Measurements from ENCODE around the gene MLPH. TPM values are rescaled to one million over a fixed set of nuclear protein-coding genes. Genes with fewer than 3 reads are reported as not detected.

The MLPH gene
- total and polyA plus RNA-seq, 2 donors (not counting 1 experiment from before 2014, with no cell fraction given), result not detected

DNA sequence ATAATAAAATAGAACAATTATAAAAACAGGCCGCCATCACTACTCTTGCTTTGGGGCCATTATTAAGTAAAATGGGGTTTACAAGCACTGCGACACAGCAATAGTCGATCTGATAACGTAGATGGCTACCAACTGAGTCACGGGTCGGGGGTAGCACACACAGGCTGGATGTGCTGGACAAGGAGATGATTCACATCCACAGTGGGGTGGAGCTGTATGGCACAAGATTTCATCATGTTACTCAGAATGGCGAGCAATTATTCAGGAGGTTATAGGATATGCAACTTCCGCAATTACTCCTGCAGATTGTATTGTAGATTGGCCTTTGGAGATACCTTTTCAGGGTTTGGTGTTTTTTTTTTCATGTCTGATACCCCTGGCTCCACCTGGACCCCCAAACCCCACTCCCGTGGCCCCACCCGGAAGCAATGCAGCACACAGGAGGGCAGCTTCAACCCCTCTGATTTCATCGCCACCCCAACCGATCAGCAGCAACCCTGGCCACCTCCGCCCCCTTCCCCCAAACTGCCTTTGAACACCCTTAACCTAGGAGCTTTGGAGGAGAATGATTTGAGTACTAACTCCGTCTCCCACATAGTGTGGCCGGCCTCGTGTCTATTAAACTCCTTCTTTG, 21.4 kb upstream of the MLPH start:
- no peak overlapping the region for H3K4me3 ChIP-seq (ENCODE audit: control extremely low read depth in 1 of 5, extremely low read depth in 1 of 5, insufficient read depth in 1 of 5, low read depth in 2 of 5, low read length in 4 of 5)
- Mint-ChIP-seq H3K4me3 (no peak overlapping the region), H3K9me3 (ENCODE audit: insufficient read depth) (no peaks in the 10 kb centered on the region), H3K27ac (no peak overlapping the region), H3K27me3 (peaks cover 28% of the 10 kb centered on the region), H3K4me1 (no peaks in the 10 kb centered on the region)
- H4K20me1 ChIP-seq (ENCODE audit: control insufficient read depth, insufficient read depth, low read length, poor library complexity, severe bottlenecking), result no peaks in the 10 kb centered on the region
- TF ChIP-seq, protein P1, sequence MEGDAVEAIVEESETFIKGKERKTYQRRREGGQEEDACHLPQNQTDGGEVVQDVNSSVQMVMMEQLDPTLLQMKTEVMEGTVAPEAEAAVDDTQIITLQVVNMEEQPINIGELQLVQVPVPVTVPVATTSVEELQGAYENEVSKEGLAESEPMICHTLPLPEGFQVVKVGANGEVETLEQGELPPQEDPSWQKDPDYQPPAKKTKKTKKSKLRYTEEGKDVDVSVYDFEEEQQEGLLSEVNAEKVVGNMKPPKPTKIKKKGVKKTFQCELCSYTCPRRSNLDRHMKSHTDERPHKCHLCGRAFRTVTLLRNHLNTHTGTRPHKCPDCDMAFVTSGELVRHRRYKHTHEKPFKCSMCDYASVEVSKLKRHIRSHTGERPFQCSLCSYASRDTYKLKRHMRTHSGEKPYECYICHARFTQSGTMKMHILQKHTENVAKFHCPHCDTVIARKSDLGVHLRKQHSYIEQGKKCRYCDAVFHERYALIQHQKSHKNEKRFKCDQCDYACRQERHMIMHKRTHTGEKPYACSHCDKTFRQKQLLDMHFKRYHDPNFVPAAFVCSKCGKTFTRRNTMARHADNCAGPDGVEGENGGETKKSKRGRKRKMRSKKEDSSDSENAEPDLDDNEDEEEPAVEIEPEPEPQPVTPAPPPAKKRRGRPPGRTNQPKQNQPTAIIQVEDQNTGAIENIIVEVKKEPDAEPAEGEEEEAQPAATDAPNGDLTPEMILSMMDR (IDR thresholded peaks at IDR 0.05), result no peak
- TF ChIP-seq EZH2 (IDR thresholded peaks at IDR 0.05; ENCODE audit: borderline replicate concordance, insufficient read depth, low read depth, low read length, poor library complexity, severe bottlenecking), result no peak
- no peak overlapping the region for H3K9ac ChIP-seq (ENCODE audit: low read length)
- peaks cover 0 to 4% (median 0%) of the 10 kb centered on the region in 4 experiments for H3K27me3 ChIP-seq (replicated peaks in 1 of 4; ENCODE audit: control extremely low read depth in 1 of 4, control insufficient read depth in 3 of 4, insufficient read depth in 4 of 4, low read length in 3 of 4)
- ATAC-seq (ENCODE audit: low read depth) (no peak), DNase-seq (no peak)
- no peaks in the 10 kb centered on the region for H3K79me2 ChIP-seq (ENCODE audit: control insufficient read depth, insufficient read depth, low read length)
- ChIA-PET POLR2A (no interaction called here), CTCF (no interaction called here)
- no peaks in the 10 kb centered on the region for H3K36me3 ChIP-seq (replicated peaks in 1 of 2; ENCODE audit: control extremely low read depth in 1 of 2, control insufficient read depth in 1 of 2, extremely low read depth in 1 of 2, insufficient read depth in 2 of 2, low read length in 1 of 2)
- no peaks in the 10 kb centered on the region for H3K4me1 ChIP-seq (ENCODE audit: control insufficient read depth in 2 of 2, insufficient read depth in 2 of 2, low read length in 2 of 2)
- no peak overlapping the region for H3K27ac ChIP-seq (ENCODE audit: low read length in 2 of 2)
- no peaks in the 10 kb centered on the region for H3K9me3 ChIP-seq (ENCODE audit: control extremely low read depth in 1 of 3, control insufficient read depth in 2 of 3, insufficient read depth in 1 of 3, low read length in 2 of 3)
- intact Hi-C loops (cut with micrococcal nuclease), result no loop called here
- H2AFZ ChIP-seq (ENCODE audit: insufficient read depth, low read depth, low read length, poor library complexity, severe bottlenecking), result no peak overlapping the region
- H3K4me2 ChIP-seq (replicated peaks; ENCODE audit: low read depth, low read length, poor library complexity, severe bottlenecking), result no peak overlapping the region
- WGBS (ENCODE audit: insufficient coverage), result 98% methylated on average over 8 of the region's 16 CpGs

DNA sequence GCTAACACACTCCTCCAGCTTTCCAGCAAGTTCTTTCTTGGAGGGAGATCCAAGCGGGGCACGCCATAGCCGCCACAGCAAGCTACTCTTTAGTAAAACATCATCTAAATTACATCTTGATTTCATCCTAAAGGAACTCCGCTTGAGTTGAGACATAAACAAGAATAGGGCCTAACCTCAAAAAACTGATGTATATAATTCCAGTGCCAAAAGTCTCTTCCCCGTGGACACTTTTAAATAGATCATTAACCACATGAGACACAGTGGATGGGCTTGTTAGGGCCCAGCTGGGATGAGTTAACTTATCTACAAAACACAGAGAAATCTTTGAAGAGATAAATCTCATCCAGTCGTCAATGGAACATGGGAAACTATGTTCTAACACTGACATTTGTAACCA, 20.8 kb upstream of the MLPH start:
- H3K4me1 ChIP-seq (ENCODE audit: control insufficient read depth in 2 of 2, insufficient read depth in 2 of 2, low read length in 2 of 2), result no peaks in the 10 kb centered on the region
- H3K27ac Mint-ChIP-seq, result no peak overlapping the region
- H2AFZ ChIP-seq (ENCODE audit: insufficient read depth, low read depth, low read length, poor library complexity, severe bottlenecking), result no peak overlapping the region
- H3K9me3 ChIP-seq (ENCODE audit: control extremely low read depth in 1 of 3, control insufficient read depth in 2 of 3, insufficient read depth in 1 of 3, low read length in 2 of 3), result no peaks in the 10 kb centered on the region
- H3K9me3 Mint-ChIP-seq (ENCODE audit: insufficient read depth), result no peaks in the 10 kb centered on the region
- H3K4me1 Mint-ChIP-seq, result no peaks in the 10 kb centered on the region
- ATAC-seq (ENCODE audit: low read depth) (no peak), DNase-seq (no peak)
- H3K27me3 Mint-ChIP-seq, result peaks cover 23% of the 10 kb centered on the region
- no peak overlapping the region for H3K9ac ChIP-seq (ENCODE audit: low read length)
- peaks cover 0 to 4% (median 0%) of the 10 kb centered on the region in 4 experiments for H3K27me3 ChIP-seq (replicated peaks in 1 of 4; ENCODE audit: control extremely low read depth in 1 of 4, control insufficient read depth in 3 of 4, insufficient read depth in 4 of 4, low read length in 3 of 4)
- no peak overlapping the region for H3K4me2 ChIP-seq (replicated peaks; ENCODE audit: low read depth, low read length, poor library complexity, severe bottlenecking)
- H4K20me1 ChIP-seq (ENCODE audit: control insufficient read depth, insufficient read depth, low read length, poor library complexity, severe bottlenecking), result no peaks in the 10 kb centered on the region
- H3K4me3 Mint-ChIP-seq, result no peak overlapping the region
- ChIA-PET CTCF (no interaction called here), POLR2A (no interaction called here)
- no peaks in the 10 kb centered on the region for H3K36me3 ChIP-seq (replicated peaks in 1 of 2; ENCODE audit: control extremely low read depth in 1 of 2, control insufficient read depth in 1 of 2, extremely low read depth in 1 of 2, insufficient read depth in 2 of 2, low read length in 1 of 2)
- no peak overlapping the region for H3K4me3 ChIP-seq (ENCODE audit: control extremely low read depth in 1 of 5, extremely low read depth in 1 of 5, insufficient read depth in 1 of 5, low read depth in 2 of 5, low read length in 4 of 5)
- H3K27ac ChIP-seq (ENCODE audit: low read length in 2 of 2), result no peak overlapping the region
- WGBS (ENCODE audit: insufficient coverage), result 100% methylated on average over 3 of the region's 6 CpGs
- TF ChIP-seq EZH2 (IDR thresholded peaks at IDR 0.05; ENCODE audit: borderline replicate concordance, insufficient read depth, low read depth, low read length, poor library complexity, severe bottlenecking), result no peak
- TF ChIP-seq, protein P1 (IDR thresholded peaks at IDR 0.05), result no peak
- intact Hi-C loops (cut with micrococcal nuclease), result no loop called here
- no peaks in the 10 kb centered on the region for H3K79me2 ChIP-seq (ENCODE audit: control insufficient read depth, insufficient read depth, low read length)

All from B cell (primary cell).